ENCODE data around the gene HOXA6. TPM values are rescaled to one million over a fixed set of nuclear protein-coding genes. Genes with fewer than 3 reads are reported as not detected.

HOXA6 gene
- total RNA-seq, 1 donor from 2014 or later: not detected

Other genes with a start within 250 kb of the HOXA6 start
- gene HOXA1, start 51.8 kb downstream of the HOXA6 start, total RNA-seq: 0.55 and 0.61 TPM in 2 replicates
- not detected in 2 replicates for gene HOXA2, start 45.1 kb downstream of the HOXA6 start, total RNA-seq
- 0.17 and 0.40 TPM in 2 replicates for gene HOXA4, start 17.0 kb downstream of the HOXA6 start, total RNA-seq
- gene HOXA5, start 4.1 kb downstream of the HOXA6 start, total RNA-seq: not detected in 2 replicates
- gene HOXA3, start 4.8 kb upstream of the HOXA6 start, total RNA-seq: not detected in 2 replicates
- gene HOXA7, start 8.9 kb upstream of the HOXA6 start, total RNA-seq: not detected in 2 replicates
- gene HOXA9, start 17.8 kb upstream of the HOXA6 start, total RNA-seq: not detected in 2 replicates
- gene HOXA10, start 26.5 kb upstream of the HOXA6 start, total RNA-seq: 0.24 TPM in 1 of 2 replicates, not detected in the other
- not detected in 2 replicates for gene HOXA11, start 37.5 kb upstream of the HOXA6 start, total RNA-seq
- gene HOXA13, start 52.3 kb upstream of the HOXA6 start, total RNA-seq: not detected in 2 replicates
- gene EVX1, start 95.0 kb upstream of the HOXA6 start, total RNA-seq: not detected in 2 replicates

Data from activated B cell treated with CpG ODN at 0.5 μM for 24 hours (primary cell).